Esophagus squamous epithelium (tissue), 5 donors: ENCODE data around the gene NEDD4L. TPM values are rescaled to one million over a fixed set of nuclear protein-coding genes. Genes with fewer than 3 reads are reported as not detected.
"Not testable (repeated sequence)": the region's sequence is repeated elsewhere in the genome, so short reads cannot be mapped to it uniquely, and the experiment has no call there.

ENCODE experiments used
- DNase-seq: peaks from one replicate; lab custom pipeline; 2025; lab: John Stamatoyannopoulos, UW
- H3K27ac ChIP-seq, 4 donors: fragments of 200-600 bp; sonication (generic); one replicate each; pipeline ENCODE4 v1.5.1; 2016 to 2019; ENCODE audit warnings: mild to moderate bottlenecking in 1 of 4
- H3K27me3 ChIP-seq, 4 donors: fragments of 200-600 bp; sonication (generic); 1 replicate in 3 of 4; 2 replicates in 1 of 4; pipeline versions ENCODE4 v1.5.1 to v1.6.0; 2017 to 2021; ENCODE audit warnings: antibody characterized with exemption in 1 of 4
- H3K36me3 ChIP-seq, 3 donors: fragments of 200-600 bp; sonication (generic); one replicate each; pipeline ENCODE4 v1.5.1; 2016 to 2019
- H3K4me1 ChIP-seq, 3 donors: fragments of 200-600 bp; sonication (generic); one replicate each; pipeline ENCODE4 v1.5.1; 2017 to 2019
- H3K4me3 ChIP-seq, 4 donors: fragments of 200-600 bp; sonication (generic); 1 replicate in 3 of 4; 2 replicates in 1 of 4; pipeline ENCODE4 v1.5.1; 2016 to 2019; ENCODE audit warnings: mild to moderate bottlenecking in 2 of 4, moderate library complexity in 1 of 4
- H3K9me3 ChIP-seq, 3 donors: fragments of 200-600 bp; sonication (generic); one replicate each; pipeline ENCODE4 v1.5.1; 2016 to 2019
- CTCF ChIP-seq, 6 experiments: fragments of 450-650 bp in 4 of 6; fragments of 200-600 bp in 2 of 6; sonication (generic) in 2 of 6; IDR thresholded peaks; one replicate each; pipeline ENCODE4 v1.5.1; 2016 to 2019; ENCODE audit warnings: antibody characterized with exemption in 6 of 6, mild to moderate bottlenecking in 4 of 6, moderate library complexity in 4 of 6
- POLR2A ChIP-seq, 4 donors: fragments of 450-650 bp; IDR thresholded peaks; one replicate each; pipeline ENCODE4 v1.6.1; 2017; ENCODE audit warnings: antibody characterized with exemption in 4 of 4, mild to moderate bottlenecking in 4 of 4, moderate library complexity in 3 of 4
- WGBS, 2 donors: methylation state at CpG; one replicate each; pipeline ENCODE4 v1.1.5; 2018; 5-methylcytosine and 5-hydroxymethylcytosine counted together
- intact Hi-C: fragments of 100-400 bp; cut with DNase I; formaldehyde crosslinking; loops from one replicate; pipeline ENCODE4 v1.15.0; 2022
- total RNA-seq, 4 donors: library from RNA; depleted of rRNA; stranded (reverse); fragments of >200 nt; gene quantifications; one replicate each; pipeline ENCODE4 v1.1.0, GENCODE V29; 2016
- donor health status: DM: yes; HTN: yes; CAD: no.

NEDD4L gene
- total RNA-seq, 4 donors from 2014 or later: 17.0 to 27.6 (median 21.9) TPM

GRCh38 chr18:58373481-58373880, 329.5 kb downstream of the NEDD4L start:
- Histone ChIP-seq H3K27me3 (no peaks in the 10 kb centered on the region), H3K9me3 (no peaks in the 10 kb centered on the region), H3K27ac (no peak overlapping the region), H3K4me3 (no peak overlapping the region), H3K4me1 (no peaks in the 10 kb centered on the region), H3K36me3 (peaks cover 0 to 60% (median 0%) of the 10 kb centered on the region in 3 donors)
- DNase-seq: no peak
- 79 to 92% methylated on average over 5 of the region's 5 CpGs for WGBS, 2 donors
- TF ChIP-seq CTCF (IDR thresholded peaks at IDR 0.05): no peak
- TF ChIP-seq POLR2A (IDR thresholded peaks at IDR 0.05): no peak
- intact Hi-C loops: no loop called here

GRCh38 chr18:58375051-58375450, 331.0 kb downstream of the NEDD4L start:
- peaks cover 0 to 50% (median 0%) of the 10 kb centered on the region in 3 donors for H3K36me3 ChIP-seq
- no peaks in the 10 kb centered on the region for H3K27me3 ChIP-seq
- WGBS, 2 donors: 86 to 94% methylated on average over 8 of the region's 8 CpGs
- H3K27ac ChIP-seq: no peak overlapping the region
- TF ChIP-seq POLR2A (IDR thresholded peaks at IDR 0.05): no peak
- no peak for TF ChIP-seq CTCF (IDR thresholded peaks at IDR 0.05)
- no peaks in the 10 kb centered on the region for H3K9me3 ChIP-seq
- H3K4me3 ChIP-seq: no peak overlapping the region
- H3K4me1 ChIP-seq: no peaks in the 10 kb centered on the region
- intact Hi-C loops: no loop called here
- no peak for DNase-seq

GRCh38 chr18:58378411-58379379, 334.7 kb downstream of the NEDD4L start:
- H3K27me3 ChIP-seq: no peaks in the 10 kb centered on the region
- H3K9me3 ChIP-seq: no peaks in the 10 kb centered on the region
- H3K27ac ChIP-seq: no peak overlapping the region
- DNase-seq: no peak
- TF ChIP-seq CTCF (IDR thresholded peaks at IDR 0.05) (no peak), POLR2A (IDR thresholded peaks at IDR 0.05) (no peak)
- WGBS, 2 donors: 85 to 90% methylated on average over 14 to 20 of the region's 28 CpGs
- no peaks in the 10 kb centered on the region for H3K4me1 ChIP-seq
- intact Hi-C loops: no loop called here
- peaks cover 0 to 24% (median 0%) of the 10 kb centered on the region in 3 donors for H3K36me3 ChIP-seq
- no peak overlapping the region for H3K4me3 ChIP-seq

- 90 to 94% methylated on average over 15 of the region's 15 CpGs for WGBS, 2 donors
- no peak for DNase-seq
Observed at GRCh38 chr18:58379443-58379842, 335.4 kb downstream of the NEDD4L start.

GRCh38 chr18:58380113-58380512, 336.1 kb downstream of the NEDD4L start:
- H3K4me3 ChIP-seq, H3K27ac ChIP-seq, DNase-seq, H3K9me3 ChIP-seq, intact Hi-C loops, H3K4me1 ChIP-seq, H3K27me3 ChIP-seq: not testable (repeated sequence)
- WGBS, 2 donors: 82 to 91% methylated on average over 4 of the region's 4 CpGs
- peaks cover 0 to 25% (median 0%) of the 10 kb centered on the region in 3 donors for H3K36me3 ChIP-seq

More at GRCh38 chr18:58379443-58379842, 335.4 kb downstream of the NEDD4L start:
- H3K4me1 ChIP-seq: no peaks in the 10 kb centered on the region
- no peaks in the 10 kb centered on the region for H3K9me3 ChIP-seq
- TF ChIP-seq CTCF (IDR thresholded peaks at IDR 0.05) (no peak), POLR2A (IDR thresholded peaks at IDR 0.05) (no peak)
- intact Hi-C loops: no loop called here
- H3K4me3 ChIP-seq: no peak overlapping the region
- H3K27ac ChIP-seq: no peak overlapping the region
- H3K36me3 ChIP-seq: peaks cover 0 to 25% (median 0%) of the 10 kb centered on the region in 3 donors
- H3K27me3 ChIP-seq: no peaks in the 10 kb centered on the region
